GM12801 (cell line): Measurements from ENCODE around the gene CHCHD5.

Source experiments
- TF ChIP-seq, protein P1 (sequence below): IDR thresholded peaks from one replicate; pipeline ENCODE4 v1.5.1; 2011; ENCODE audit warnings: control low read depth; ENCODE audit not compliant: insufficient read length; ENCODE audit errors: extremely low read depth

Gene CHCHD5

DNA sequence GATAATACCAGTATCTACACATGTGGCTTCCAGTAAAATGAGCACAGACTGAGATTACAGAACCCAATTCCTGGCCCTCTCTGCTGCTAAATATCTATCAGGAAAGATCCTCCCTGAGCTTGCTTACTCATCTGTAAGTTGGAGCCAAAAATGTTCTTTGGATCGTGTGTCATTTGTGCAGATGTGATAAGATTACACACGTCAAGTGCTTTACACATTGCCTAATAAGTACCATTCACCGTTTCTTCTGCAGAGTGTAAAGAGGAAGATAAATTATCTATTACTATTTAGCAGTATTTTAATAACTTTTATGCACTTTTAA is 38.1 kb downstream of the CHCHD5 start:
- TF ChIP-seq, protein P1, sequence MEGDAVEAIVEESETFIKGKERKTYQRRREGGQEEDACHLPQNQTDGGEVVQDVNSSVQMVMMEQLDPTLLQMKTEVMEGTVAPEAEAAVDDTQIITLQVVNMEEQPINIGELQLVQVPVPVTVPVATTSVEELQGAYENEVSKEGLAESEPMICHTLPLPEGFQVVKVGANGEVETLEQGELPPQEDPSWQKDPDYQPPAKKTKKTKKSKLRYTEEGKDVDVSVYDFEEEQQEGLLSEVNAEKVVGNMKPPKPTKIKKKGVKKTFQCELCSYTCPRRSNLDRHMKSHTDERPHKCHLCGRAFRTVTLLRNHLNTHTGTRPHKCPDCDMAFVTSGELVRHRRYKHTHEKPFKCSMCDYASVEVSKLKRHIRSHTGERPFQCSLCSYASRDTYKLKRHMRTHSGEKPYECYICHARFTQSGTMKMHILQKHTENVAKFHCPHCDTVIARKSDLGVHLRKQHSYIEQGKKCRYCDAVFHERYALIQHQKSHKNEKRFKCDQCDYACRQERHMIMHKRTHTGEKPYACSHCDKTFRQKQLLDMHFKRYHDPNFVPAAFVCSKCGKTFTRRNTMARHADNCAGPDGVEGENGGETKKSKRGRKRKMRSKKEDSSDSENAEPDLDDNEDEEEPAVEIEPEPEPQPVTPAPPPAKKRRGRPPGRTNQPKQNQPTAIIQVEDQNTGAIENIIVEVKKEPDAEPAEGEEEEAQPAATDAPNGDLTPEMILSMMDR, result no peak

DNA sequence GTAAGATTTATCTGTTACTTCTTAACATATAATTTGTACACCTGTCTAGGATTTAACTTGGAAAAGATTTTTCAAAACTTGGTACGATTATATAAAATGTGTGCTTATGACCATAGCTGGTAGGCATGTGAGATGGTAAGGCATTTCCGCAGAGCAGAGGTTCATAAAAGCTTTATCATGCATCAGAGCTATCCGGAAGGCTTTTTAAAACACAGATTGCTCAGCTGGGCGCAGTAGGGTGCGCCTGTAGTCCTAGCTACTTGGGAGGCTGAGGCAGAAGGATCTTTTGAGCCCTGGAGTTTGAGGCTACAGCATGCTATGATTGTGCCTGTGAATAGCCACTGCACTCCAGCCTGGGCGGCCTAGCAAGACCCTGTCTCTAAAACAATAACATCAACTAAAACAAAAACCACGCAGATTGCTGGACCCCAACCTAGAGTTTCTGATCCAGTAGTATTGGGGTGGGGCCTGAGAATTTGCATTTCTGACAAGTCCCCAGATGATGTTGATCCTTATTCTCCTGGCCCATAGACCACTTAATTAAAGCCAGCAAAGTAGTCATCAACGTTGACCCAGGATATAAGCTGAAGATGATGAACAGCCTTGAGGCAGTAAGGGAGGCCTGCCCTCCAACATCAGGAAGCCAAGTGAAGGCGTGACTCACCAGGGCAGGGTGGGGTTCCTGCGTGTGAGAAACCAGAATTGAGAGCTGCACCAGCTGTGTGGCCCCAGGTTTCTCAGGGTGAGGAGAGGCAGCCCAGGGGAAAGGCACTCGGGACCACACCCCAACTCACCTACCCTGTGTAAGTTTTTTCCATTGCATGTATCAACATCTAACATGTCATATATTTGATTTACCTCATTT is 39.7 kb downstream of the CHCHD5 start:
- TF ChIP-seq, protein P1, result no peak

DNA sequence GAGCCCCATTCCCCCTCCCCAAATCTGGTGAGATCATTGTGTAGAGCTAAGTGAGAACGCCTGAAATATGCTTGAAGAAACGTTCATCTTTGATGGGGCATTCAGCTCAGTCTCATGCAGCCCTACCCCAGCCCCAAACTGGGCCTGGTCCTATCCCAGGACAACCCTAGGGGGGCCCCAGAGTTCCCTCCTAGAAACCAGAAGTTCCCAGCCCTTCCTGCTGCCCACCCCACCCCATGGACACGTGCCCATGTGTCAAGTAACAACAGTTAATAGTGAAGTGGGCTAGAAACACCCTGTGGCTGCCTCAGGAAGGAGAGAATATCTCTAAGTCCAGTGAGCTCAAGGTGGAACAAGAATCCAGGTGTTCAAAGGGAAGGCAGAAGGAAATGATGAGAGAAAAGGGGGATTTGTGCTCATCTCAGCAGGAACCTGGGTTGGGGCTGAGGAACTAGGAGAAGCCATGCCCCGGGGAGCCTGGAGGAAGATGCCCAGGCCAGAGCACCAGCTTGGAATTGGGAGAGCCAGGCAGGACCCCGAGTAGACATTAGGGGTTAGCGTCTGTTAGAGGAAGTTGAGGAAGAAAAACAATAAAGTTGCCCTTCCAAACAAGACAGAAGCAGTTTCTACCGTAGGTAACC is 41.2 kb downstream of the CHCHD5 start:
- TF ChIP-seq, protein P1, result no peak

DNA sequence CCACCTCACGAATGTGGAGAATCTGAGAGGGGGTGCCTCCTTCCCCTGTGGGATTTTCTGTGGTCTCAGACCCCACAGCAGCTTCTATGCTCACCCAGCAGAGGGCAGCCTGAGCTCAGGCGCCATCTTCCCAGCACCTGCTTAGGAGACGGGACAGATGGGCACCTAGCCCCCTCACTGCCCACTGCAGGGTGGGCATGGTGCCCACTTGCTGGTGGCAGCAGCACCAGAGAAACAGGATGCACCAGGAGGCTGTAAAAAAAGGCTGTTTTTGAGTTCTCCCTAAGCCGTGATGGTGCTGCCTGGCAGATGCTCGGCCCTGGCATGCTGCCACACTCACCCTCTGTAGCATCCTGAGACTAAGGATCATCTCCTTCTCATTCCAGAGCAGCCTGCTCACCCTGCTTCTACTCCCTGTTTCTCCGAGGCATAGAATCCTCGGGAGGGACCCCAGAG is 42.2 kb downstream of the CHCHD5 start:
- TF ChIP-seq, protein P1, result peak; percentile 55

DNA sequence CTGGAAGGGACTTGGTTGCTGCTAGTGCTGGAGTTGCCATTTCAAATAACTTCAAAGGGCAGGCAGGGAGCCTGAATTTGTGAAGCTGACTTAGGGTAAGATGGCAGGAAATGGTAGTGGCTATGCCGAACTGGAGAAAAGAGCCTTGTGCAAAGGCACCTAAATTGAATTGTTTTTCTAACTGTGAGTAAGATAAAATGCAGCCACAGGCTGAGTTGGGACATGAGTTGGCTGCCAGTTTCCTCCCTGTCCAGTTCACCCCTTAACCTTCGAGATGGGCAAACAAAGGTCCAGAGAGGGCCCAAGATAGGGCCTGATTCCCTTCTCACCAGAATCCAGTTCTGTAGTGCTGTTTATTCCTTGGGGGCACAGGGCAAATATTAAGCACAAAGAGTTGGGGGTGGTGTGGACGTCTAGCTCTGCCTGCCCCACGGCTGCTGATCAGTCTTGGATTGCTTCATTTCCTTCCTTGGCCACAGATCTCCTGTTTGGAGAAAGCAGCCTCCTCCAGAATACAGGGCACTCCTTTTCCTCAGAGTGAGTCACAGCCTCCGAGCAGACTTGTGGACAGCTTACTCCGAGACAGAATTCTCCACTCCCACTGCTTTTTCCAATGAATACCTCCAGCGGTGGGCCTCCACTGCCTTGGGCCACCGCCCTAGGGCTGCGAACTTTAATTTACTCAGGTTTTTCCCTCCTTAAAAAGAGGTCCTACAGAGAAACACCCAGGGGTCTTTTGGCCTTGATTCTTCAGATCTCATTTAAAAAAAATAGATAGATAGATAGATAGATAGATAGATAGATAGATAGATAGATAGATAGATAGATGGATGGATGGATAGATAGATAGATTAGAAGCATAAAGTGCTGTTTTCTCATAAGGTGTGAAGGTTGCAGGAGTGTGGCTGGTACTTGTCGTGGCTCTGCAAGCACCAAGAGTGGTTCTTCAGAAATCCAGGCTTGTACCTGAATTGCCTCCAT is 42.9 kb downstream of the CHCHD5 start:
- TF ChIP-seq, protein P1, result no peak

DNA sequence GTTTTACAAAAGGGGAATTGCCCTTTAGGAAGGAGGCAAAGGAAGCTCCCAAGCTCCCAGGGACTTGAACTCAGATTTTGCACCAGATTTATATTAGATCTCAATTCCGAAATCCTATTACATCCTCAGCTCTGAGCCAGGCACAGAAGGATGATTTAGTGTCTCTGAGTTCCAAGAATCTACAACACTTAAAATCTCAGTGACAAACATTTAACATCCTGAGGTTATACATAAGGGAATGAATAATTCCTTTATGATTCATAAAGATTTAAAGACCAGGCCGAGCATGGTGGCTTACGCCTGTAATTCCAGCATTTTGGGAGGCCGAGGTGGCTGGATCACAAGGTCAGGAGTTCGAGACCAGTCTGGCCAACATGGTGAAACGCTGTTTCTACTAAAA is 44.8 kb downstream of the CHCHD5 start:
- TF ChIP-seq, protein P1, result no peak

DNA sequence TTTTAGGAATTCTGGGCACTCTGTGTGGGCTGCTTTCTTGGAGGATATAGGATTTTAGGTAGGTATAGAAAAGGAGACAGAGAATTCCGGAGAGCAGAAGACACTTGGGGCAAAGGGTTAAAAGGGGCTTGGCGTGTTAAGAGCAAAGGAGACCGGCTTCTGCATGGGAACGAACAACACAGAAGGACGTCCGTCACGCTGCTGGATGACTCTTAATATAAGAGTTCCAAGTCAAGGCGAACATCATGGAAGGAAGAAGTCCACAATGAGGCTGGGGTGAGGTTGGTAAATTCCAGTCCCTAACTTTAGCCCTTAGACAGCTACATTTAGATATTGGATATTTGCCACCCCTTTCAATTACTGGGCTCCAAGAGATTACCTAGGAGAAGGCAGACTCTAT is 45.4 kb downstream of the CHCHD5 start:
- TF ChIP-seq, protein P1, result no peak
